Lung (tissue), 12 donors: Measurements from ENCODE around the gene ATG7. TPM values are rescaled to one million over a fixed set of nuclear protein-coding genes. Genes with fewer than 3 reads are reported as not detected.

ENCODE experiments used
- ATAC-seq: fragments of 200-7000 bp; cut with Tn5 transposase; one replicate; pipeline ENCODE4 v1.9.1; 2020; ENCODE audit warnings: moderate number of reproducible peaks; ENCODE audit not compliant: insufficient read depth, low FRiP score
- DNase-seq, 3 donors: peaks; one replicate each; pipeline ENCODE4 v3.0.0-alpha.2; 2013 to 2017
- H3K27ac ChIP-seq, 2 donors: one replicate each; pipeline ENCODE4 v1.5.1; 2013; ENCODE audit warnings: mild to moderate bottlenecking in 2 of 2, moderate library complexity in 2 of 2, control low read depth in 1 of 2, inconsistent platforms in 1 of 2, low read depth in 1 of 2, low read length in 1 of 2
- H3K27me3 ChIP-seq, 3 donors: one replicate each; pipeline ENCODE4 v1.5.1; 2013; ENCODE audit warnings: low read length in 2 of 3; ENCODE audit not compliant: control insufficient read depth in 3 of 3, insufficient read depth in 3 of 3
- H3K36me3 ChIP-seq, 4 donors: one replicate each; pipeline ENCODE4 v1.5.1; 2013; ENCODE audit warnings: low read length in 4 of 4, mild to moderate bottlenecking in 1 of 4, moderate library complexity in 1 of 4; ENCODE audit not compliant: control insufficient read depth in 4 of 4, insufficient read depth in 4 of 4
- H3K4me1 ChIP-seq, 5 donors: one replicate each; pipeline ENCODE4 v1.5.1; 2013; ENCODE audit warnings: low read length in 5 of 5, mild to moderate bottlenecking in 2 of 5, moderate library complexity in 1 of 5; ENCODE audit not compliant: control insufficient read depth in 5 of 5, insufficient read depth in 5 of 5
- H3K4me3 ChIP-seq: one replicate; pipeline ENCODE4 v1.5.1; 2013; ENCODE audit warnings: mild to moderate bottlenecking, control low read depth, moderate library complexity
- H3K9ac ChIP-seq, 2 donors: one replicate each; pipeline ENCODE4 v1.5.1; 2013; ENCODE audit warnings: low read length in 2 of 2, control low read depth in 1 of 2; ENCODE audit not compliant: insufficient read depth in 1 of 2
- H3K9me3 ChIP-seq, 4 donors: one replicate each; pipeline ENCODE4 v1.5.1; 2013; ENCODE audit warnings: low read length in 3 of 4, mild to moderate bottlenecking in 1 of 4, moderate library complexity in 1 of 4; ENCODE audit not compliant: control insufficient read depth in 4 of 4, insufficient read depth in 3 of 4
- WGBS, 2 donors: extraction: QIAGEN DNeasy Blood & Tissue Kit; methylation state at CpG; one replicate each; pipeline ENCODE4 v1.1.7; 2013; 5-methylcytosine and 5-hydroxymethylcytosine counted together
- polyA plus RNA-seq, 2 donors: library from polyadenylated mRNA; stranded (reverse); fragments of 200-250 nt; gene quantifications; one replicate each; pipeline ENCODE4 v1.2.1, GENCODE V29; 2013
- total RNA-seq, 2 donors: library from RNA; depleted of rRNA in 1 of 2; stranded (reverse); fragments of >200 nt in 1 of 2; gene quantifications; one replicate each; pipeline ENCODE4 v1.2.1, GENCODE V29; 2014 to 2021
- TF ChIP-seq, protein P1 (sequence below): IDR thresholded peaks from 2 replicates; pipeline ENCODE4 v1.5.1; 2012; ENCODE audit warnings: mild to moderate bottlenecking; ENCODE audit errors: control extremely low read depth, extremely low read depth
- donor health status: control.
- donor health status: control.
- donor health status: Bipolar disorder and iron deficiency.
- donor health status: healthy.
- donor health status: DM: yes; HTN: yes; CAD: no.

The ATG7 gene
- total and polyA plus RNA-seq, 4 donors, result 11.2 to 72.0 (median 53.3) TPM

GRCh38 chr3:11548721-11549131 is 276.5 kb downstream of the ATG7 start:
- ATAC-seq, result no peak
- peaks cover 0 to 30% (median 10%) of the 10 kb centered on the region in 5 donors for H3K4me1 ChIP-seq
- H3K4me3 ChIP-seq, result no peak overlapping the region
- peak; percentile 27 to 47 (median 46) for DNase-seq
- no peak overlapping the region for H3K9ac ChIP-seq
- H3K27ac ChIP-seq, result no peak overlapping the region
- TF ChIP-seq, protein P1, sequence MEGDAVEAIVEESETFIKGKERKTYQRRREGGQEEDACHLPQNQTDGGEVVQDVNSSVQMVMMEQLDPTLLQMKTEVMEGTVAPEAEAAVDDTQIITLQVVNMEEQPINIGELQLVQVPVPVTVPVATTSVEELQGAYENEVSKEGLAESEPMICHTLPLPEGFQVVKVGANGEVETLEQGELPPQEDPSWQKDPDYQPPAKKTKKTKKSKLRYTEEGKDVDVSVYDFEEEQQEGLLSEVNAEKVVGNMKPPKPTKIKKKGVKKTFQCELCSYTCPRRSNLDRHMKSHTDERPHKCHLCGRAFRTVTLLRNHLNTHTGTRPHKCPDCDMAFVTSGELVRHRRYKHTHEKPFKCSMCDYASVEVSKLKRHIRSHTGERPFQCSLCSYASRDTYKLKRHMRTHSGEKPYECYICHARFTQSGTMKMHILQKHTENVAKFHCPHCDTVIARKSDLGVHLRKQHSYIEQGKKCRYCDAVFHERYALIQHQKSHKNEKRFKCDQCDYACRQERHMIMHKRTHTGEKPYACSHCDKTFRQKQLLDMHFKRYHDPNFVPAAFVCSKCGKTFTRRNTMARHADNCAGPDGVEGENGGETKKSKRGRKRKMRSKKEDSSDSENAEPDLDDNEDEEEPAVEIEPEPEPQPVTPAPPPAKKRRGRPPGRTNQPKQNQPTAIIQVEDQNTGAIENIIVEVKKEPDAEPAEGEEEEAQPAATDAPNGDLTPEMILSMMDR, result no peak
- H3K9me3 ChIP-seq, result no peaks in the 10 kb centered on the region
- 45 to 52% methylated on average over 7 of the region's 7 CpGs for WGBS, 2 donors
- no peaks in the 10 kb centered on the region for H3K27me3 ChIP-seq
- H3K36me3 ChIP-seq, result peaks cover 0 to 7% (median 3%) of the 10 kb centered on the region in 4 donors

DNA sequence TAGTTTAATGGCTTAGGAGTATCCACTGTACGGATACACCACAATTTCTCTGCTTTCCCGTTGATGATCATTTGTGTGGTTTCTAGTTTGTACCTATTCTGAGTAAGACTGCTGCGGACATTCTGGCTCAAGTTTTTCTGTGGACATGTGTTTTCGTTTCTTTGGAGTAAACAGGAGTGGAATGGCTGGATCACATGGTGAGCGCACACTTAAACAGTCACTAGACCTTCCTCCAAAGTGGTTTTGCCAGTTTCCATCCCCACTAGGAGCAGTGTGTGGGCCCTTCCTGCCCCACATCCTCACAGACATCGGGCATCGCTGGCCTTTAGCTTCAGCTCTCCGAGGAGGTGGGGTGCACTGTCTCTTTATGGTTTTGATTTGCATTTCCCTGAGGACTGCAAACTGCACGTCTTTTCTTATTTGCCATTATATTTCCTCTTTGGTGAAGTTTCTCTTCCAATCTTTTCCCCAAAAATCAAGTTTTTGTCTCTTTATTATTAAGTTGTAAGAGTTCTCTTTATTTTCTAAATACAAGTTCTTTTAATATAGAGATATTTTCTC is 277.5 kb downstream of the ATG7 start:
- WGBS, 2 donors, result 72 to 77% methylated on average over 9 of the region's 9 CpGs
- Histone ChIP-seq H3K4me1 (peaks cover 0 to 27% (median 8%) of the 10 kb centered on the region in 5 donors), H3K9me3 (no peaks in the 10 kb centered on the region), H3K27me3 (no peaks in the 10 kb centered on the region), H3K4me3 (no peak overlapping the region), H3K9ac (no peak overlapping the region), H3K27ac (no peak overlapping the region), H3K36me3 (peaks cover 0 to 14% (median 6%) of the 10 kb centered on the region in 4 donors)
- DNase-seq (peak in 1 of 3 donors; percentile 8), ATAC-seq (no peak)
- TF ChIP-seq, protein P1, result no peak

GRCh38 chr3:11551036-11551435 is 278.8 kb downstream of the ATG7 start:
- H3K27me3 ChIP-seq, result no peaks in the 10 kb centered on the region
- peaks cover 0 to 18% (median 10%) of the 10 kb centered on the region in 4 donors for H3K36me3 ChIP-seq
- no peak overlapping the region for H3K9ac ChIP-seq
- ATAC-seq (no peak), DNase-seq (no peak)
- no peak overlapping the region for H3K4me3 ChIP-seq
- WGBS, 2 donors, result 57 to 69% methylated on average over 17 of the region's 17 CpGs
- no peak overlapping the region for H3K27ac ChIP-seq
- no peaks in the 10 kb centered on the region for H3K9me3 ChIP-seq
- peaks cover 0 to 19% (median 6%) of the 10 kb centered on the region in 5 donors for H3K4me1 ChIP-seq
- TF ChIP-seq, protein P1, result no peak
